Measurements from ENCODE around the gene ATP2B3. TPM values are rescaled to one million over a fixed set of nuclear protein-coding genes. Genes with fewer than 3 reads are reported as not detected.

The ATP2B3 gene
- total RNA-seq, 2 experiments from 2014 or later: not detected

DNA sequence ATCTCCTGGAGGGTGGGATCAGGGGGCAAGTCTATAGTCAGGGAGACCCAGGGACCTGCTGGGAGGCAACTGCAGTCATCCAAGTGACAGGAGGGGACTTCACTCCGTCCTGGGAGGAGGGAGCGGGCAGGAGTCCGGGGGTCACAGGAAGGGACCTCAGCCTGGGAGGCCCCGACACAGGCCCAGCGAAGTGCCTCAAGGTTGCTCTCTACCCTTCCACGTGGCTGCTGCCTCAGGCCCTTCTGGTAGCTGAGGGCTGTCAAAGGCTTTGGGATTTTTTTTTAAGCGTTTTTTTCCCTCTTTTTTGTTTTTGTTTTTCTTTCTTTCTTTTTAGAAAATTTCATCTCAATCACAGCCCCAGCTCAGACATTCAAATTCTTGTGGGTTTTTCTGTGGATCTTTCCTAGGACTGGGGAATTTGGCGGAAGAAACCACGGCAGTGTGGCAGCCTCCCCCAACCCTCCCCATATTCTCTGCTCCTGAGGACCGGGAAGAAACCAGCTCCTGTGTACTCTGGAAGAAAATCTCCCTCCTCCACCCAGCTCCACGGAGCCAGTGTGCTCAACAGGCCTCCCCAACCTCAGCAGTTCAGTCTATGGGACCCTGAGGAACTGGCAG lies 45.7 kb upstream of the ATP2B3 start:
- no peak overlapping the region for H3K27ac Mint-ChIP-seq
- H3K36me3 Mint-ChIP-seq (ENCODE audit: low read depth): peaks cover 3% of the 10 kb centered on the region
- ATAC-seq: no peak
- peaks cover 17% of the 10 kb centered on the region for H3K4me1 Mint-ChIP-seq (ENCODE audit: low read depth)
- no peak overlapping the region for H3K4me3 Mint-ChIP-seq
- TF ChIP-seq, protein P1, sequence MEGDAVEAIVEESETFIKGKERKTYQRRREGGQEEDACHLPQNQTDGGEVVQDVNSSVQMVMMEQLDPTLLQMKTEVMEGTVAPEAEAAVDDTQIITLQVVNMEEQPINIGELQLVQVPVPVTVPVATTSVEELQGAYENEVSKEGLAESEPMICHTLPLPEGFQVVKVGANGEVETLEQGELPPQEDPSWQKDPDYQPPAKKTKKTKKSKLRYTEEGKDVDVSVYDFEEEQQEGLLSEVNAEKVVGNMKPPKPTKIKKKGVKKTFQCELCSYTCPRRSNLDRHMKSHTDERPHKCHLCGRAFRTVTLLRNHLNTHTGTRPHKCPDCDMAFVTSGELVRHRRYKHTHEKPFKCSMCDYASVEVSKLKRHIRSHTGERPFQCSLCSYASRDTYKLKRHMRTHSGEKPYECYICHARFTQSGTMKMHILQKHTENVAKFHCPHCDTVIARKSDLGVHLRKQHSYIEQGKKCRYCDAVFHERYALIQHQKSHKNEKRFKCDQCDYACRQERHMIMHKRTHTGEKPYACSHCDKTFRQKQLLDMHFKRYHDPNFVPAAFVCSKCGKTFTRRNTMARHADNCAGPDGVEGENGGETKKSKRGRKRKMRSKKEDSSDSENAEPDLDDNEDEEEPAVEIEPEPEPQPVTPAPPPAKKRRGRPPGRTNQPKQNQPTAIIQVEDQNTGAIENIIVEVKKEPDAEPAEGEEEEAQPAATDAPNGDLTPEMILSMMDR (IDR thresholded peaks at IDR 0.05): no peak
- ChIA-PET POLR2A (no interaction called here), CTCF (interaction anchor here (0.7 to 4.2 kb wide), 6 partner anchors 10 to 514 kb away, joined by 3 to 43 read pairs (median 6); no protein-coding TSS in a partner anchor)
- no peak for DNase-seq
- H3K9me3 Mint-ChIP-seq: no peaks in the 10 kb centered on the region
- no peaks in the 10 kb centered on the region for H3K27me3 Mint-ChIP-seq
- intact Hi-C loops (cut with micrococcal nuclease): loop anchor here (5.0 kb wide), 1 partner anchor 36 kb away; no protein-coding TSS in a partner anchor

DNA sequence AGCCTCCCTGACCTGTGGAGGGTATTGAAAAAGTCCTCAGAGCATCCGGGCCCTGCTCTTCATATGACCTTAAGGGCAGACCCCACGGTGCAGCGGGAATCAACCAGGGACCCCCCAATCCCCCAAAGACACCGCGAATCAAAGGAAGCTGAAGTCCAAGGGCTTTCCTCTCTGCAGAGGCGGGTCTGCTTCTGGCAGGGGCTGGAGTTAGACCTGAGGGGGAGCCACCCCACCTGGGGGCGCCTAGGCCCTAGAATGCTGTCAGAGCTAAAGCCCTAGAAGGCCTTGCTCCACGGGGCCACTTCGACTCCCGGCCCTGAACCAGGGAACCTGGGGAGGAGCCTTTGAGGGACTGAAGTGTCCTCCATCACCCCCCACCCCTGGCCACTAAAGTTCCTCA lies 44.3 kb upstream of the ATP2B3 start:
- H3K36me3 Mint-ChIP-seq (ENCODE audit: low read depth): no peaks in the 10 kb centered on the region
- POLR2A ChIA-PET: interaction anchor here (1.2 kb wide), 1 partner anchor 34 kb away, joined by 3 read pairs; no protein-coding TSS in a partner anchor
- ATAC-seq (no peak), DNase-seq (no peak)
- CTCF ChIA-PET: interaction anchor here (4.2 kb wide), 1 partner anchor 33 kb away, joined by 43 read pairs; no protein-coding TSS in a partner anchor
- TF ChIP-seq, protein P1 (IDR thresholded peaks at IDR 0.05): no peak
- H3K27ac Mint-ChIP-seq: peak overlapping the region; percentile 30
- no peak overlapping the region for H3K4me3 Mint-ChIP-seq
- intact Hi-C loops (cut with micrococcal nuclease): loop anchor here (5.0 kb wide), 1 partner anchor 34 kb away; no protein-coding TSS in a partner anchor
- H3K27me3 Mint-ChIP-seq: no peaks in the 10 kb centered on the region
- no peaks in the 10 kb centered on the region for H3K9me3 Mint-ChIP-seq
- H3K4me1 Mint-ChIP-seq (ENCODE audit: low read depth): peaks cover 11% of the 10 kb centered on the region

- DNase-seq (no peak), ATAC-seq (no peak)
- intact Hi-C loops (cut with micrococcal nuclease): loop anchor here (5.0 kb wide), 1 partner anchor 33 kb away; no protein-coding TSS in a partner anchor
- Mint-ChIP-seq H3K36me3 (ENCODE audit: low read depth) (no peaks in the 10 kb centered on the region), H3K4me1 (ENCODE audit: low read depth) (peaks cover 8% of the 10 kb centered on the region), H3K27me3 (no peaks in the 10 kb centered on the region), H3K9me3 (no peaks in the 10 kb centered on the region), H3K27ac (no peak overlapping the region), H3K4me3 (no peak overlapping the region)
- CTCF ChIA-PET: interaction anchor here (4.2 kb wide), 1 partner anchor 32 kb away, joined by 43 read pairs; no protein-coding TSS in a partner anchor
- TF ChIP-seq, protein P1 (IDR thresholded peaks at IDR 0.05): no peak
- POLR2A ChIA-PET: interaction anchor here (1.2 kb wide), 1 partner anchor 33 kb away, joined by 3 read pairs; no protein-coding TSS in a partner anchor
Measured at GRCh38 chrX:153474266-153474665, 43.2 kb upstream of the ATP2B3 start.

DNA sequence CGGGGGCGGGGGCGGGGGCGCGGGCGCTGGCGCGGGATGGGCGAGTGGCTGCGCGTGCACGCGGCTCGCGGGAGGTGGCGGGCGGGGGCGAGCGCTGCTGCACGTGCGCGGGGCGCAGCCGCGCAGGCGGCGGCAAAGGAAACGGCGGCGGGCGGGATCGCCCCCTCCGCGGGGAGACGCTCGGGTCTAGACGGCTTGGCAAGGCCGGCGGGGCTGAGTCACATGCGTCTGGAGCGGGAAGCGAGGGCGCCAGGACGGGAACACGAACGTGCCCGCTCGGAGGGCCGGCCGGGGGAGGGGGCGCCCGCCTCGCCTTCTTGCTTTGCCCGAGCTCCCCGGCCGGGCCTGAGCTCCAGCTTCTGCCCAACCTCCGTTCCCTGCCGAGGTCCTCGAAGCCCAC lies 42.7 kb upstream of the ATP2B3 start:
- Mint-ChIP-seq H3K4me1 (ENCODE audit: low read depth) (peaks cover 8% of the 10 kb centered on the region), H3K4me3 (no peak overlapping the region), H3K9me3 (no peaks in the 10 kb centered on the region), H3K27me3 (no peaks in the 10 kb centered on the region), H3K36me3 (ENCODE audit: low read depth) (no peaks in the 10 kb centered on the region), H3K27ac (no peak overlapping the region)
- intact Hi-C loops (cut with micrococcal nuclease): loop anchor here (5.0 kb wide), 1 partner anchor 33 kb away; no protein-coding TSS in a partner anchor
- ChIA-PET CTCF (no interaction called here), POLR2A (no interaction called here)
- peak; percentile 42 for DNase-seq
- no peak for ATAC-seq
- TF ChIP-seq, protein P1 (IDR thresholded peaks at IDR 0.05): no peak

DNA sequence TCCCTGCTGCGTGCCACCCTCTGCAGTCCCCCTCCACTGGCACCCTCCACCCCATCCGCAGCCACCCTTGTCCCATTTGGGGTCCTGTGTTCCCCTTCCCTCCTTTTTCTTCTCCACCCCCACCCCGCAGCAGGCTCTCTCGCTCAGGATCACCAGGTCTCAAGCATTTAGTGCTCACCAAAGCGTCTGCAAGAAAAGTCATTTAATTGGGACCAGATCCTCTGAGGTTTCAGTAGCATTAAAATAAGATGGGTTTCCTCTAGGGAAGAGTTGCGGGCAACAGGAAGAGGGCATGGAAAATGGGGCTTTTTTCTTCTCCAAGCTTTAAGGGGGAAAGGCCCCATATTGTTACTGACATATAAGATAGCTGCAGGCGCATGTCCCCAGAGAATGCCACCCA lies 42.2 kb upstream of the ATP2B3 start:
- no peak overlapping the region for H3K4me3 Mint-ChIP-seq
- CTCF ChIA-PET: no interaction called here
- intact Hi-C loops (cut with micrococcal nuclease): no loop called here
- H3K4me1 Mint-ChIP-seq (ENCODE audit: low read depth): peaks cover 8% of the 10 kb centered on the region
- no peaks in the 10 kb centered on the region for H3K27me3 Mint-ChIP-seq
- no peaks in the 10 kb centered on the region for H3K36me3 Mint-ChIP-seq (ENCODE audit: low read depth)
- H3K9me3 Mint-ChIP-seq: no peaks in the 10 kb centered on the region
- DNase-seq: no peak
- no peak overlapping the region for H3K27ac Mint-ChIP-seq
- ATAC-seq: no peak
- TF ChIP-seq, protein P1 (IDR thresholded peaks at IDR 0.05): no peak
- POLR2A ChIA-PET: no interaction called here

Measured in activated CD8-positive, alpha-beta T cell treated with anti-CD3 and anti-CD28 coated beads for 36 hours (primary cell).